Epithelial cell of esophagus (primary cell): ENCODE data around the gene ZPLD1.

ENCODE experiments used
- DNase-seq: peaks from one replicate; pipeline ENCODE4 v3.0.0; 2010; ENCODE audit warnings: low read depth
- H3K4me3 ChIP-seq: 2 replicates; pipeline ENCODE4 v1.5.1; 2011; ENCODE audit warnings: mild to moderate bottlenecking, low read length, control low read depth
- CTCF ChIP-seq: IDR thresholded peaks from 2 replicates; pipeline ENCODE4 v1.5.1; 2011; ENCODE audit warnings: low read depth, mild to moderate bottlenecking, low read length, control low read depth, inconsistent platforms; ENCODE audit not compliant: insufficient read depth; ENCODE audit errors: missing control alignments

ZPLD1 gene

GRCh38 chr3:102526865-102527264, 92.0 kb downstream of the ZPLD1 start:
- DNase-seq = no peak
- no peak for TF ChIP-seq CTCF
- no peak overlapping the region for H3K4me3 ChIP-seq

- TF ChIP-seq CTCF = no peak
- DNase-seq = no peak
- H3K4me3 ChIP-seq = no peak overlapping the region
Measured at GRCh38 chr3:102528727-102529126, 93.9 kb downstream of the ZPLD1 start.
